A673 (cell line): Measurements from ENCODE around the gene CPLX1. TPM values are rescaled to one million over a fixed set of nuclear protein-coding genes. Genes with fewer than 3 reads are reported as not detected.

Source experiments
- BruUV-seq: library from RNA; stranded (reverse); fragments of 400-500 nt; replicated peaks from 2 replicates; lab custom pipeline; 2021; lab: Mats Ljungman, UMichigan
- CTCF ChIA-PET: fragments of 300-600 bp; sonication (Branson Sonifier 250); formaldehyde crosslinking; loops from one replicate; lab custom pipeline; 2022; ENCODE audit warnings: antibody characterized with exemption; lab: Charles Lee
- POLR2A ChIA-PET: fragments of 300-600 bp; sonication (Branson Sonifier 250); formaldehyde crosslinking; loops from one replicate; lab custom pipeline; 2022; ENCODE audit warnings: antibody characterized with exemption; ENCODE audit not compliant: low non-redundant PET; lab: Charles Lee
- DNase-seq: peaks from one replicate; pipeline ENCODE4 v3.0.0-alpha.2; 2015; ENCODE audit warnings: low spot score
- H3K27ac ChIP-seq: fragments of 200-600 bp; sonication (generic); 2 replicates; pipeline ENCODE4 v1.5.1; 2016; ENCODE audit warnings: mixed run types, low read depth, mild to moderate bottlenecking, mixed read lengths, antibody characterized with exemption, low read length; ENCODE audit not compliant: poor library complexity, severe bottlenecking
- H3K27me3 ChIP-seq: fragments of 200-600 bp; sonication (generic); replicated peaks from 2 replicates; pipeline ENCODE4 v1.6.1; 2017; ENCODE audit warnings: mixed run types, low read depth, mild to moderate bottlenecking, mixed read lengths, antibody characterized with exemption, low read length; ENCODE audit not compliant: insufficient read depth, poor library complexity
- H3K36me3 ChIP-seq: fragments of 200-600 bp; sonication (generic); 2 replicates; pipeline ENCODE4 v1.6.1; 2016; ENCODE audit warnings: mixed run types, mild to moderate bottlenecking, mixed read lengths, antibody characterized with exemption, low read length; ENCODE audit not compliant: insufficient read depth, poor library complexity, severe bottlenecking
- H3K4me1 ChIP-seq: fragments of 200-600 bp; sonication (generic); 2 replicates; pipeline ENCODE4 v1.6.1; 2017; ENCODE audit warnings: mixed run types, mild to moderate bottlenecking, mixed read lengths, antibody characterized with exemption, low read length; ENCODE audit not compliant: insufficient read depth, poor library complexity, severe bottlenecking
- H3K4me3 ChIP-seq: fragments of 200-600 bp; sonication (generic); 2 replicates; pipeline ENCODE4 v1.5.1; 2016; ENCODE audit warnings: low read depth, mixed run types, mild to moderate bottlenecking, mixed read lengths, low read length; ENCODE audit not compliant: poor library complexity, severe bottlenecking
- H3K9me3 ChIP-seq: fragments of 200-600 bp; sonication (generic); 2 replicates; pipeline ENCODE4 v1.6.1; 2016; ENCODE audit warnings: mixed run types, low read depth, mild to moderate bottlenecking, mixed read lengths, antibody characterized with exemption, low read length; ENCODE audit not compliant: poor library complexity, severe bottlenecking
- CTCF ChIP-seq: fragments of 300-800, 200-600 bp; sonication (generic); conservative IDR thresholded peaks from 2 replicates; pipeline ENCODE4 v1.5.1; 2017; ENCODE audit warnings: low read depth, mild to moderate bottlenecking, antibody characterized with exemption, low read length, moderate library complexity, mixed read lengths
- EZH2 ChIP-seq: fragments of 200-600 bp; sonication (generic); IDR thresholded peaks from 2 replicates; pipeline ENCODE4 v1.6.1; 2017; ENCODE audit warnings: borderline replicate concordance, low read depth, mild to moderate bottlenecking, mixed read lengths, antibody characterized with exemption, low read length; ENCODE audit not compliant: poor library complexity, severe bottlenecking
- intact Hi-C: fragments of 100-400 bp; cut with micrococcal nuclease; formaldehyde crosslinking; loops from one replicate; pipeline ENCODE4 v1.10.0; 2022; ENCODE audit not compliant: unreplicated experiment
- total RNA-seq: library from RNA; stranded (reverse); gene quantifications from 2 replicates; pipeline ENCODE4 v1.2.3, GENCODE V29; 2021

The CPLX1 gene
- total RNA-seq, 1 experiment from 2014 or later, result 4.6 TPM

- Histone ChIP-seq H3K9me3 (no peaks in the 10 kb centered on the region), H3K36me3 (peaks cover 85% of the 10 kb centered on the region), H3K27ac (peak overlapping the region; percentile 69), H3K27me3 (no peaks in the 10 kb centered on the region), H3K4me1 (peaks cover 5% of the 10 kb centered on the region), H3K4me3 (no peak overlapping the region)
- ChIA-PET CTCF (no interaction called here), POLR2A (no interaction called here)
- DNase-seq, result peak; percentile 25
- no TSS peak for BruUV-seq
- no peak for TF ChIP-seq CTCF
- intact Hi-C loops, result no loop called here
Measured at GRCh38 chr4:766152-766515, 59.8 kb downstream of the CPLX1 start.

GRCh38 chr4:764405-765169 lies 61.3 kb downstream of the CPLX1 start:
- no peaks in the 10 kb centered on the region for H3K9me3 ChIP-seq
- BruUV-seq, result no TSS peak
- H3K4me1 ChIP-seq, result peaks cover 5% of the 10 kb centered on the region
- no peak overlapping the region for H3K4me3 ChIP-seq
- CTCF ChIA-PET, result no interaction called here
- TF ChIP-seq EZH2, result no peak
- TF ChIP-seq CTCF, result no peak
- no peaks in the 10 kb centered on the region for H3K27me3 ChIP-seq
- DNase-seq, result no peak
- H3K36me3 ChIP-seq, result peaks cover 85% of the 10 kb centered on the region
- POLR2A ChIA-PET, result no interaction called here
- intact Hi-C loops, result no loop called here
- no peak overlapping the region for H3K27ac ChIP-seq

GRCh38 chr4:763922-764321 lies 62.0 kb downstream of the CPLX1 start:
- ChIA-PET POLR2A (no interaction called here), CTCF (no interaction called here)
- H3K36me3 ChIP-seq, result peaks cover 81% of the 10 kb centered on the region
- H3K4me1 ChIP-seq, result peaks cover 5% of the 10 kb centered on the region
- no peaks in the 10 kb centered on the region for H3K9me3 ChIP-seq
- no peak overlapping the region for H3K27ac ChIP-seq
- DNase-seq, result no peak
- H3K27me3 ChIP-seq, result no peaks in the 10 kb centered on the region
- no peak overlapping the region for H3K4me3 ChIP-seq
- no TSS peak for BruUV-seq
- intact Hi-C loops, result no loop called here
- no peak for TF ChIP-seq CTCF
